PFSK-1 (cell line): ENCODE data around the gene LYPD6.

Experiments used
- FOXP2 ChIP-seq: optimal IDR thresholded peaks from 2 replicates; pipeline ENCODE3; 2011; ENCODE audit warnings: borderline replicate concordance, control low read depth, inconsistent platforms; ENCODE audit not compliant: insufficient read depth; ENCODE audit errors: extremely low read length, extremely low read depth
- POLR2AphosphoS5 ChIP-seq: IDR thresholded peaks from 2 replicates; pipeline ENCODE4 v1.6.1; 2012; ENCODE audit warnings: low read depth, mild to moderate bottlenecking, control low read depth, low read length, moderate library complexity
- SIN3A ChIP-seq: IDR thresholded peaks from 2 replicates; pipeline ENCODE4 v1.6.1; 2012; ENCODE audit warnings: mild to moderate bottlenecking, low read length, moderate library complexity, borderline replicate concordance; ENCODE audit not compliant: insufficient read depth
- TAF1 ChIP-seq: IDR thresholded peaks from 2 replicates; pipeline ENCODE4 v1.6.1; 2012; ENCODE audit warnings: low read length, control low read depth, borderline replicate concordance; ENCODE audit not compliant: insufficient read depth
- TF ChIP-seq, protein P1 (sequence below), 2 experiments: IDR thresholded peaks; 2 replicates each; pipeline versions ENCODE4 v1.6.1 to v1.8.0; 2011 to 2012; ENCODE audit warnings: low read depth in 2 of 2, low read length in 2 of 2, control low read depth in 1 of 2, inconsistent platforms in 1 of 2, mild to moderate bottlenecking in 1 of 2, moderate library complexity in 1 of 2; ENCODE audit not compliant: insufficient read depth in 1 of 2

LYPD6 gene

DNA sequence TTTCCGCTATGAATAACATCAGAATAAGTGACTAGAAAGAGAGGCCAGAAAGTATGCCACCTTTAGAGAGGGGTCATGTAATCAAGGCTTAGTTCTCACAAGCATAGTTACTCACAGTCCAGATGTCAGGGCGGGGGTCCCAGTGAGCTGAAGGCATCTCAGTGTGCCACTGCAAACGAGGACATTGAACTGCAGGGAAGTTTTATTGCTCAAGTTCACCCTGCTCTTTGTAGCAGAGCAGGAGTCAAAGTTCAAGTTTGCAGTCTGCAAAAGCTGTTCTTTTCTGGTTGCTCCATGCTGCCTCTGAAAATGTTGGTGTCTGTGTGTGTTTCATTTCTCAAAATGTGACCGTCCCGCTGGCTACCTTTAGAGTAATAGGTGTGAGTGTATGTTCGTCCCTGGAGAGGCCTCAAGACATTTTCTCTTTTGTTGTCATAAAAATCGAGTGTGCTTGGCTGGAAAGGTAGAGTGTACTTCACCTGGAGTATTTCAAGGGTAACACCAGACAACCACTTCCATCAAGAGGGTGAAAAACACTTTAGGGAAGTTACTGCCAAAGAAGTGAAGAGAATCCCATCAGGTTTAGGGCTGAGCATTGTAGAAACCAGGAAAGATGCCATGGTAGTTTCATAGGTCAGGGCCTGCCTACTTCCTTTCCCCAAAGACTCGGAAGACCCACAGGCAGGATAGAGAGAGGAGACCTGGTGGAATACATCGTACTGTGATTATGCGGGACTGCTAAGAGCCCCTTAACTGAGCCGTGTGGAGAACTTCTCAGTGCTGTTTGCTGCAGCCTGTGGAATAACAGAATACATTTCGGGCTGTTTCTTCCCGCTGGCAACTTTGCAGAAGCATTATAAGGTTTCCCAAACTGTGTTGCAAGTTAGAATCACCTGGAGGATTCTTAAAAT, 89.9 kb downstream of the LYPD6 start:
- TF ChIP-seq POLR2AphosphoS5 (no peak), FOXP2 (no peak), TAF1 (no peak), SIN3A (no peak)
- TF ChIP-seq, protein P1, sequence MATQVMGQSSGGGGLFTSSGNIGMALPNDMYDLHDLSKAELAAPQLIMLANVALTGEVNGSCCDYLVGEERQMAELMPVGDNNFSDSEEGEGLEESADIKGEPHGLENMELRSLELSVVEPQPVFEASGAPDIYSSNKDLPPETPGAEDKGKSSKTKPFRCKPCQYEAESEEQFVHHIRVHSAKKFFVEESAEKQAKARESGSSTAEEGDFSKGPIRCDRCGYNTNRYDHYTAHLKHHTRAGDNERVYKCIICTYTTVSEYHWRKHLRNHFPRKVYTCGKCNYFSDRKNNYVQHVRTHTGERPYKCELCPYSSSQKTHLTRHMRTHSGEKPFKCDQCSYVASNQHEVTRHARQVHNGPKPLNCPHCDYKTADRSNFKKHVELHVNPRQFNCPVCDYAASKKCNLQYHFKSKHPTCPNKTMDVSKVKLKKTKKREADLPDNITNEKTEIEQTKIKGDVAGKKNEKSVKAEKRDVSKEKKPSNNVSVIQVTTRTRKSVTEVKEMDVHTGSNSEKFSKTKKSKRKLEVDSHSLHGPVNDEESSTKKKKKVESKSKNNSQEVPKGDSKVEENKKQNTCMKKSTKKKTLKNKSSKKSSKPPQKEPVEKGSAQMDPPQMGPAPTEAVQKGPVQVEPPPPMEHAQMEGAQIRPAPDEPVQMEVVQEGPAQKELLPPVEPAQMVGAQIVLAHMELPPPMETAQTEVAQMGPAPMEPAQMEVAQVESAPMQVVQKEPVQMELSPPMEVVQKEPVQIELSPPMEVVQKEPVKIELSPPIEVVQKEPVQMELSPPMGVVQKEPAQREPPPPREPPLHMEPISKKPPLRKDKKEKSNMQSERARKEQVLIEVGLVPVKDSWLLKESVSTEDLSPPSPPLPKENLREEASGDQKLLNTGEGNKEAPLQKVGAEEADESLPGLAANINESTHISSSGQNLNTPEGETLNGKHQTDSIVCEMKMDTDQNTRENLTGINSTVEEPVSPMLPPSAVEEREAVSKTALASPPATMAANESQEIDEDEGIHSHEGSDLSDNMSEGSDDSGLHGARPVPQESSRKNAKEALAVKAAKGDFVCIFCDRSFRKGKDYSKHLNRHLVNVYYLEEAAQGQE (IDR thresholded peaks at IDR 0.05; ENCODE audit: insufficient read depth in 1 of 2, low read depth in 2 of 2, low read length in 2 of 2) = no peak

DNA sequence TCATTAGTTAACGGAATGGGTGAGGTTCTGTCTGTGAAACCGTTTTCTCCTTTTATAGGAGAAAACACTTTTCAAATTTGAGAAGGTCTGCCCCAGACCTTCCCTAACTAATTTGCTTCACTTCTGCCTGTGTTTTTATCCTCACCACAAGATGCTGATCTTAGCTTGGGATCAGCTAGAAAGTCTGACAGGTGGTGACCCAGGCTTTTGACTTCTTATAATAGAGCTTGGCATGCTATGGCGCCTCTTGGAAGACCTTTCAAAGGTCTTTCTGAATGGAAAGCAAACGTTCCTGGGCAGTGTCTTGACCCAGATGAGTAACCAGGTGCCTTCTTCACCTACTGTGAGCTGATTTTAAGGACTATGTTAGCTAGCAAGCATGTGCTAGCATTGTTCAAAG, 91.4 kb downstream of the LYPD6 start:
- TF ChIP-seq SIN3A = no peak
- TF ChIP-seq, protein P1 (IDR thresholded peaks at IDR 0.05; ENCODE audit: insufficient read depth in 1 of 2, low read depth in 2 of 2, low read length in 2 of 2) = no peak
- no peak for TF ChIP-seq TAF1
- no peak for TF ChIP-seq FOXP2
- no peak for TF ChIP-seq POLR2AphosphoS5

DNA sequence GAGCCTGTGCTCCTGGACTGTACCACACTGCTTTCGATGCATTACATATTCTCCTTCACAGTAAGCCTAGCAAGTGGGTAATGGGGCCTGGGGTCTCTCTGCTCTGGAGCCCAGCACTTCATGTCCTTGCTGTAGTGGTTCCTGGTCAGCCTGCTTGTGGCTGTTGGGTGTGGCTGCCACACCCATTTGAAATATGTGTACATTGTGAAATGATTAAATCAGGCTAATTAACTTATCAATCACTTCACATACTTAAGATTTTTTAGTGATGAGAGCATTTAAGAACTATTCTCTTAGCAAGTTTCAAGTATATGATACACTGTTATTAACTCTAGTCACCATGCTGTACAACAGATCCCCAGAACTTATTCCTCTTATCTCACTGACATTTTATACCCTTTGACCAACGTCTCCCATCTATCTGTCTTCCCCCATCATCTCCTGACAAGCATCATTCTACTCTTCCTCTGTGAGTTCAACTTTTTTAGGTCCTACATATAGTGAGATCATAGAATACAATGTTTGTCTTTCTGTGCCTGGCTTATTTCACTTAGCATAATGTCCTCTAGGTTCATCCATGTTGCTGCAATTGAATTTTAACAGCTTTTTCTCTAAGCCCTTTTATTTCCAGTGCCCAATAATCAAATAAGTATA, 92.1 kb downstream of the LYPD6 start:
- TF ChIP-seq TAF1 (no peak), SIN3A (no peak)

DNA sequence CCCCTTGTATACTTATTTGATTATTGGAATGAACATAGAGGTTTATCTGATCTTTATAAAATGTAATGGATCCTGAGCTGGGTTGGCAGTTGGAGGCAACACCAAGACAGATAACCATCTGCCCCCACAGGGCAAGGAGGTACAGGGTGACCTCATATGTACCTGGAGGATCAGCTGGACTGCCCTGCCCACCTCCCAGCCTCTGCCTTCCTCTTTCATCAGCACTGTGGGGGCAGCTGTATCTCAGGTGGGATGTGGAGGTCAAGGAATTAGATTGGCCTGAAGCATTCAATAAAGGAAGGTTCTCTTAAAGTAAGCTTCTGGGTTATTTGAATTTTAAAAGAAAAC, 92.6 kb downstream of the LYPD6 start:
- TF ChIP-seq, protein P1 (IDR thresholded peaks at IDR 0.05; ENCODE audit: insufficient read depth in 1 of 2, low read depth in 2 of 2, low read length in 2 of 2) = no peak
- TF ChIP-seq TAF1 (no peak), FOXP2 (no peak), SIN3A (no peak), POLR2AphosphoS5 (no peak)

DNA sequence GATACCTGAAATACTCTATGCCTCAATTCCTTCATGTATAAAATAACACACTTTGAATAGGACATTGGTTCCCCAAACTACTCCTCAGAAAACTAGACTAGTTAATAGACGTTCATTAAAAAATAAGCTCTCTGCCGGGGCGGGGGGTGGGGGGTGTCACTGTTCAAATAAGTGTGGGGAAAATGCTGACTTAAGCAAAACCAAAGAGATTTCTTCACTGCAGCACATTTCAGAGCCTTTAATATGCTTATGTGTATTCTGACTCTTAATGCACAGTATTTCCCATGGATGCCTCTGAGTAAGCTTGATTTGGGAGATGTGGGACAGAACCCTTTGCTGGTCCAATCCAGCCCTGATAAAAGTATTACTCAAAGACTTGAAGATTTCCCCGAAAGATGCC, 93.2 kb downstream of the LYPD6 start:
- TF ChIP-seq TAF1 = no peak
- TF ChIP-seq, protein P1 (IDR thresholded peaks at IDR 0.05; ENCODE audit: insufficient read depth in 1 of 2, low read depth in 2 of 2, low read length in 2 of 2) = no peak
- no peak for TF ChIP-seq POLR2AphosphoS5
- TF ChIP-seq FOXP2 = no peak
- no peak for TF ChIP-seq SIN3A
